GM23338 (cell line): ENCODE results near the gene OPN4.

Source experiments
- CTCF ChIP-seq, 2 experiments: fragments of 200-600 bp in 1 of 2; sonication (generic) in 1 of 2; conservative IDR thresholded peaks; 2 replicates each; pipeline versions ENCODE4 v1.5.1 to v1.6.1; 2016 to 2017; ENCODE audit warnings: antibody characterized with exemption in 2 of 2, low read depth in 2 of 2, mild to moderate bottlenecking in 2 of 2, moderate library complexity in 1 of 2
- EZH2 ChIP-seq: fragments of 200-600 bp; sonication (generic); IDR thresholded peaks from one replicate; pipeline ENCODE4 v1.8.0; 2017; ENCODE audit warnings: antibody characterized with exemption, mild to moderate bottlenecking, low read depth; ENCODE audit not compliant: unreplicated experiment
- JUNB ChIP-seq: IDR thresholded peaks from one replicate; pipeline ENCODE4 v1.6.1; 2016; ENCODE audit warnings: antibody characterized with exemption; ENCODE audit not compliant: unreplicated experiment
- POLR2AphosphoS5 ChIP-seq: IDR thresholded peaks from 2 replicates; pipeline ENCODE4 v1.6.1; 2016; ENCODE audit warnings: antibody characterized with exemption, low read depth
- REST ChIP-seq: IDR thresholded peaks from one replicate; pipeline ENCODE4 v1.6.1; 2018; ENCODE audit warnings: antibody characterized with exemption; ENCODE audit not compliant: unreplicated experiment
- ZNF331 ChIP-seq: fragments of 250-450 bp; sonication (Bioruptor Pico); IDR thresholded peaks from 2 replicates; pipeline ENCODE4 v1.5.0; 2020; ENCODE audit warnings: low read depth, mild to moderate bottlenecking, moderate library complexity

- TF ChIP-seq CTCF (conservative IDR thresholded peaks at IDR 0.05; ENCODE audit: low read depth in 2 of 2) (no peak), JUNB (no peak), POLR2AphosphoS5 (no peak), ZNF331 (CRISPR knock-in tag) (no peak), EZH2 (no peak), REST (no peak)
Measured at GRCh38 chr10:86667421-86668181, 13.3 kb downstream of the OPN4 start.
